Esophagus squamous epithelium (tissue), 4 donors: Measurements from ENCODE around the gene JAZF1.

Experiments
- POLR2A ChIP-seq, 4 donors: fragments of 450-650 bp; IDR thresholded peaks; one replicate each; pipeline ENCODE4 v1.6.1; 2017; ENCODE audit warnings: antibody characterized with exemption in 4 of 4, mild to moderate bottlenecking in 4 of 4, moderate library complexity in 3 of 4
- TF ChIP-seq, protein P1 (sequence below), 6 experiments: fragments of 450-650 bp in 4 of 6; fragments of 200-600 bp in 2 of 6; sonication (generic) in 2 of 6; IDR thresholded peaks; one replicate each; pipeline ENCODE4 v1.5.1; 2016 to 2019; ENCODE audit warnings: antibody characterized with exemption in 6 of 6, mild to moderate bottlenecking in 4 of 6, moderate library complexity in 4 of 6

DNA sequence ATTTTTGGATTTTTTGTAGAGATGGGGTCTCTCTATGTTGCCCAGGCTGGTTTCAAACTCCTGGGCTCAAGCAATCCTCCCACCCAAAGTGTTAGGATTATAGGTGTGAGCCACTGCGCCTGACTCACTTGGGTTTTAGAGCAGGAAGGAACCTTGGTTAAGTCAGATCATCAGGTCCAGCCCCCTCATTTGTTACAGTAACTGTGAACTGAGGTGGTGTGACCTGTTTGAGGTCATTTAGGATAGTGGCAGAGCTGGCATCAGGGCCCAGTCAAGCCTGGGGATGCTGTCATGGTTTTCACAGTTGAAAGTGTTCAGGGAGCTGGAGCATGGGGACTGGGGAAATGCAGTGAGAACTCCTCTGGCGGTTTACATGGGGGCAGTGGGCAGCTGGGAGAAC is 281.0 kb downstream of the JAZF1 start:
- no peak for TF ChIP-seq POLR2A (IDR thresholded peaks at IDR 0.05)
- TF ChIP-seq, protein P1, sequence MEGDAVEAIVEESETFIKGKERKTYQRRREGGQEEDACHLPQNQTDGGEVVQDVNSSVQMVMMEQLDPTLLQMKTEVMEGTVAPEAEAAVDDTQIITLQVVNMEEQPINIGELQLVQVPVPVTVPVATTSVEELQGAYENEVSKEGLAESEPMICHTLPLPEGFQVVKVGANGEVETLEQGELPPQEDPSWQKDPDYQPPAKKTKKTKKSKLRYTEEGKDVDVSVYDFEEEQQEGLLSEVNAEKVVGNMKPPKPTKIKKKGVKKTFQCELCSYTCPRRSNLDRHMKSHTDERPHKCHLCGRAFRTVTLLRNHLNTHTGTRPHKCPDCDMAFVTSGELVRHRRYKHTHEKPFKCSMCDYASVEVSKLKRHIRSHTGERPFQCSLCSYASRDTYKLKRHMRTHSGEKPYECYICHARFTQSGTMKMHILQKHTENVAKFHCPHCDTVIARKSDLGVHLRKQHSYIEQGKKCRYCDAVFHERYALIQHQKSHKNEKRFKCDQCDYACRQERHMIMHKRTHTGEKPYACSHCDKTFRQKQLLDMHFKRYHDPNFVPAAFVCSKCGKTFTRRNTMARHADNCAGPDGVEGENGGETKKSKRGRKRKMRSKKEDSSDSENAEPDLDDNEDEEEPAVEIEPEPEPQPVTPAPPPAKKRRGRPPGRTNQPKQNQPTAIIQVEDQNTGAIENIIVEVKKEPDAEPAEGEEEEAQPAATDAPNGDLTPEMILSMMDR (IDR thresholded peaks at IDR 0.05), result no peak
